H1 (cell line): ENCODE measurements around the gene UCKL1. TPM values are rescaled to one million over a fixed set of nuclear protein-coding genes. Genes with fewer than 3 reads are reported as not detected.

Source experiments
- CEBPB ChIP-seq: IDR thresholded peaks from 2 replicates; pipeline ENCODE4 v1.6.1; 2012; ENCODE audit warnings: low read depth, low read length
- FOSL1 ChIP-seq: IDR thresholded peaks from 2 replicates; pipeline ENCODE4 v1.6.1; 2011; ENCODE audit warnings: mild to moderate bottlenecking, low read depth, low read length, moderate library complexity; ENCODE audit not compliant: insufficient read depth
- GABPA ChIP-seq: IDR thresholded peaks from 2 replicates; pipeline ENCODE4 v1.6.1; 2011; ENCODE audit warnings: mild to moderate bottlenecking, low read length, moderate library complexity, borderline replicate concordance; ENCODE audit not compliant: insufficient read depth
- NRF1 ChIP-seq: IDR thresholded peaks from 2 replicates; pipeline ENCODE4 v1.6.1; 2011; ENCODE audit warnings: mild to moderate bottlenecking, low read depth, low read length, improper control_type of control experiment
- PHF8 ChIP-seq: fragments of 200-600 bp; sonication (generic); conservative IDR thresholded peaks from 2 replicates; pipeline ENCODE4 v1.7.1; 2012; ENCODE audit warnings: low read depth, mild to moderate bottlenecking, inconsistent platforms, low read length, moderate library complexity
- POLR2AphosphoS5 ChIP-seq: IDR thresholded peaks from 2 replicates; pipeline ENCODE4 v1.6.1; 2011; ENCODE audit warnings: low read depth, low read length
- RAD21 ChIP-seq, 2 experiments: IDR thresholded peaks in 1 of 2; conservative IDR thresholded peaks in 1 of 2; 2 replicates each; pipeline ENCODE4 v1.6.1; 2011; ENCODE audit warnings: low read depth in 2 of 2, low read length in 2 of 2, improper control_type of control experiment in 1 of 2, inconsistent platforms in 1 of 2, mild to moderate bottlenecking in 1 of 2, moderate library complexity in 1 of 2
- RNF2 ChIP-seq: fragments of 200-900, 300-1000 bp; sonication (generic); IDR thresholded peaks from 2 replicates; pipeline ENCODE4 v1.7.1; 2016; ENCODE audit warnings: borderline replicate concordance, low read depth, mild to moderate bottlenecking, antibody characterized with exemption, low read length; ENCODE audit not compliant: poor library complexity, severe bottlenecking; ENCODE audit errors: missing control alignments
- TCF12 ChIP-seq: IDR thresholded peaks from 2 replicates; pipeline ENCODE4 v1.6.1; 2011; ENCODE audit warnings: low read depth, mild to moderate bottlenecking, low read length
- USF2 ChIP-seq: IDR thresholded peaks from 2 replicates; pipeline ENCODE4 v1.6.1; 2011; ENCODE audit warnings: low read length, improper control_type of control experiment
- YY1 ChIP-seq: IDR thresholded peaks from 2 replicates; pipeline ENCODE4 v1.6.1; 2011; ENCODE audit warnings: low read depth, mild to moderate bottlenecking, low read length
- polyA plus RNA-seq, 7 experiments: library from polyadenylated mRNA; depleted of rRNA in 3 of 7; stranded (reverse) in 5 of 7; unstranded in 2 of 7; fragments of >200 nt in 5 of 7; fragments of 200-250 nt in 2 of 7; gene quantifications; 1 replicate in 5 of 7; 2 replicates in 1 of 7; 4 replicates in 1 of 7; pipeline versions ENCODE4 v1.2.1 to v1.2.3, GENCODE V29; 2011 to 2013; ENCODE audit warnings: missing spikeins in 2 of 7, mixed read lengths in 2 of 7
- total RNA-seq: library from RNA; stranded (reverse); fragmentation: NEBNext Ultra II Directional; extraction: Animal tissue kit (Norgen Biotek cat#: 25700); gene quantifications from 2 replicates; pipeline ENCODE4 v1.2.1, GENCODE V29; 2021

The UCKL1 gene
- total and polyA plus RNA-seq, 2 of the 8 experiments (the other 6 are each of a cell fraction or from before 2014, with no cell fraction given): 36.5 to 91.2 TPM

- TF ChIP-seq TCF12 (no peak), CEBPB (no peak), RNF2 (no peak), YY1 (no peak), PHF8 (no peak), NRF1 (no peak), FOSL1 (no peak), RAD21 (IDR thresholded peaks at IDR 0.05 in 1 of 2, conservative IDR thresholded peaks at IDR 0.05 in 1 of 2; ENCODE audit: low read depth in 2 of 2, low read length in 2 of 2) (no peak), USF2 (no peak), POLR2AphosphoS5 (no peak), GABPA (no peak)
Observed at GRCh38 chr20:63897978-63898561, 58.1 kb downstream of the UCKL1 start (continued).
